Epithelial cell of proximal tubule (primary cell): ENCODE measurements around the gene BAHD1. TPM values are rescaled to one million over a fixed set of nuclear protein-coding genes. Genes with fewer than 3 reads are reported as not detected.

Experiments
- DNase-seq: peaks from one replicate; pipeline ENCODE4 v3.0.0-alpha.2; 2011; ENCODE audit warnings: low read depth
- H3K4me3 ChIP-seq: 2 replicates; pipeline ENCODE4 v1.5.1; 2011; ENCODE audit warnings: low read depth, mild to moderate bottlenecking, low read length
- CTCF ChIP-seq: conservative IDR thresholded peaks from 2 replicates; pipeline ENCODE4 v1.5.1; 2012; ENCODE audit warnings: low read depth, mild to moderate bottlenecking, low read length
- total RNA-seq: library from RNA; depleted of rRNA; stranded (reverse); fragments of >200 nt; gene quantifications from 2 replicates; pipeline ENCODE4 v1.2.3, GENCODE V29; 2015

BAHD1 gene
- total RNA-seq, 1 donor from 2014 or later = 14.0 TPM

GRCh38 chr15:40424483-40425115 is 16.2 kb upstream of the BAHD1 start:
- no peak for DNase-seq
- H3K4me3 ChIP-seq = no peak overlapping the region
- no peak for TF ChIP-seq CTCF

- no peak for DNase-seq
- TF ChIP-seq CTCF = no peak
- H3K4me3 ChIP-seq = no peak overlapping the region
Observed at GRCh38 chr15:40425681-40426080, 15.1 kb upstream of the BAHD1 start.

- no peak overlapping the region for H3K4me3 ChIP-seq
- no peak for DNase-seq
- no peak for TF ChIP-seq CTCF
Observed at GRCh38 chr15:40427188-40427587, 13.6 kb upstream of the BAHD1 start.

- TF ChIP-seq CTCF = no peak
- no peak overlapping the region for H3K4me3 ChIP-seq
- DNase-seq = no peak
Observed at GRCh38 chr15:40428185-40428584, 12.6 kb upstream of the BAHD1 start.

GRCh38 chr15:40429068-40429710 is 11.6 kb upstream of the BAHD1 start:
- TF ChIP-seq CTCF = no peak
- H3K4me3 ChIP-seq = no peak overlapping the region
- no peak for DNase-seq

- DNase-seq = no peak
- H3K4me3 ChIP-seq = no peak overlapping the region
- TF ChIP-seq CTCF = no peak
Observed at GRCh38 chr15:40430271-40430805, 10.4 kb upstream of the BAHD1 start.
